ENCODE results near the gene FAM9B.

Gene FAM9B

GRCh38 chrX:8984231-8984630 is 49.7 kb downstream of the FAM9B start:
- Histone ChIP-seq H3K4me1 (ENCODE audit: control insufficient read depth, insufficient read depth, low read length) (no peaks in the 10 kb centered on the region), H3K27me3 (ENCODE audit: control insufficient read depth in 1 of 2, insufficient read depth in 2 of 2, low read length in 2 of 2) (no peaks in the 10 kb centered on the region), H3K36me3 (ENCODE audit: control insufficient read depth in 2 of 2, insufficient read depth in 2 of 2, low read length in 2 of 2) (no peaks in the 10 kb centered on the region), H3K9me3 (ENCODE audit: control insufficient read depth in 2 of 2, low read length in 2 of 2) (no peaks in the 10 kb centered on the region), H3K9ac (ENCODE audit: low read length in 2 of 2) (no peak overlapping the region), H3K4me3 (ENCODE audit: low read length in 2 of 2) (no peak overlapping the region), H3K27ac (ENCODE audit: low read length) (no peak overlapping the region)

- Histone ChIP-seq H3K9me3 (ENCODE audit: control insufficient read depth in 2 of 2, low read length in 2 of 2) (no peaks in the 10 kb centered on the region), H3K4me1 (ENCODE audit: control insufficient read depth, insufficient read depth, low read length) (no peaks in the 10 kb centered on the region)
Observed at GRCh38 chrX:8981723-8982122, 52.2 kb downstream of the FAM9B start.

GRCh38 chrX:8980756-8981155 is 53.2 kb downstream of the FAM9B start:
- no peak overlapping the region for H3K27ac ChIP-seq (ENCODE audit: low read length)
- no peaks in the 10 kb centered on the region for H3K9me3 ChIP-seq (ENCODE audit: control insufficient read depth in 2 of 2, low read length in 2 of 2)
- no peaks in the 10 kb centered on the region for H3K4me1 ChIP-seq (ENCODE audit: control insufficient read depth, insufficient read depth, low read length)
- H3K4me3 ChIP-seq (ENCODE audit: low read length in 2 of 2), result no peak overlapping the region
- H3K36me3 ChIP-seq (ENCODE audit: control insufficient read depth in 2 of 2, insufficient read depth in 2 of 2, low read length in 2 of 2), result no peaks in the 10 kb centered on the region
- H3K27me3 ChIP-seq (ENCODE audit: control insufficient read depth in 1 of 2, insufficient read depth in 2 of 2, low read length in 2 of 2), result no peaks in the 10 kb centered on the region
- no peak overlapping the region for H3K9ac ChIP-seq (ENCODE audit: low read length in 2 of 2)

More at GRCh38 chrX:8981723-8982122, 52.2 kb downstream of the FAM9B start:
- no peak overlapping the region for H3K27ac ChIP-seq (ENCODE audit: low read length)
- no peaks in the 10 kb centered on the region for H3K27me3 ChIP-seq (ENCODE audit: control insufficient read depth in 1 of 2, insufficient read depth in 2 of 2, low read length in 2 of 2)
- no peak overlapping the region for H3K4me3 ChIP-seq (ENCODE audit: low read length in 2 of 2)
- H3K9ac ChIP-seq (ENCODE audit: low read length in 2 of 2), result no peak overlapping the region
- no peaks in the 10 kb centered on the region for H3K36me3 ChIP-seq (ENCODE audit: control insufficient read depth in 2 of 2, insufficient read depth in 2 of 2, low read length in 2 of 2)

Measured in stomach smooth muscle (tissue), 2 donors.